GM12891 (cell line): Measurements from ENCODE around the gene NDST4.

Experiments used
- POLR2A ChIP-seq: IDR thresholded peaks from 2 replicates; pipeline ENCODE4 v1.6.1; 2011; ENCODE audit warnings: low read depth, low read length, control low read depth
- POU2F2 ChIP-seq: IDR thresholded peaks from 2 replicates; pipeline ENCODE4 v1.6.1; 2011; ENCODE audit warnings: low read depth, mild to moderate bottlenecking, control low read depth, low read length, moderate library complexity
- SPI1 ChIP-seq: IDR thresholded peaks from 2 replicates; pipeline ENCODE4 v1.6.1; 2011; ENCODE audit warnings: low read depth, low read length, control low read depth
- TAF1 ChIP-seq: IDR thresholded peaks from 2 replicates; pipeline ENCODE4 v1.6.1; 2011; ENCODE audit warnings: low read depth, low read length, control low read depth

- TF ChIP-seq POLR2A (no peak), TAF1 (no peak), SPI1 (no peak), POU2F2 (no peak)
Measured at GRCh38 chr4:114921790-114922591, 191.4 kb downstream of the NDST4 start.
